Ovary (tissue), 9 donors: ENCODE data around the gene C7orf25. TPM values are rescaled to one million over a fixed set of nuclear protein-coding genes. Genes with fewer than 3 reads are reported as not detected.

Source experiments
- DNase-seq, 5 donors: peaks; one replicate each; pipeline ENCODE4 v3.0.0-alpha.2; 2019 to 2020
- H3K27ac ChIP-seq, 2 donors: fragments of 200-600 bp; one replicate each; pipeline versions ENCODE4 v1.5.1 to v1.8.0; 2019 to 2022
- H3K27me3 ChIP-seq: fragments of 200-600 bp; one replicate; pipeline ENCODE4 v1.8.0; 2022
- H3K36me3 ChIP-seq: fragments of 200-600 bp; sonication (generic); one replicate; pipeline ENCODE4 v1.5.1; 2019
- H3K4me1 ChIP-seq: one replicate; pipeline ENCODE4 v1.8.1; 2013; ENCODE audit warnings: mild to moderate bottlenecking, moderate library complexity; ENCODE audit not compliant: insufficient read depth
- H3K4me3 ChIP-seq: fragments of 200-600 bp; sonication (generic); one replicate; pipeline ENCODE4 v1.5.1; 2017
- H3K9me3 ChIP-seq, 2 donors: fragments of 200-600 bp in 1 of 2; sonication (generic) in 1 of 2; one replicate each; pipeline versions ENCODE4 v1.5.1 to v1.8.1; 2013 to 2019; ENCODE audit warnings: mild to moderate bottlenecking in 1 of 2, moderate library complexity in 1 of 2
- EP300 ChIP-seq: sonication (generic); formaldehyde crosslinking; IDR thresholded peaks from one replicate; pipeline ENCODE4 v1.6.1; 2017; ENCODE audit warnings: antibody characterized with exemption
- POLR2A ChIP-seq: fragments of 450-650 bp; IDR thresholded peaks from one replicate; pipeline ENCODE4 v1.6.1; 2017; ENCODE audit warnings: antibody characterized with exemption, mild to moderate bottlenecking, moderate library complexity
- WGBS, 3 donors: extraction: QIAGEN DNeasy Blood & Tissue Kit in 1 of 3; methylation state at CpG; one replicate each; pipeline versions ENCODE4 v1.1.5 to v1.1.7; 2013 to 2017; 5-methylcytosine and 5-hydroxymethylcytosine counted together
- intact Hi-C, 4 donors: fragments of 100-400 bp; cut with DNase I; formaldehyde crosslinking; loops; one replicate each; pipeline versions ENCODE4 v1.11.0 to v1.15.1; 2022 to 2023
- polyA plus RNA-seq, 2 donors: library from polyadenylated mRNA; stranded (reverse); fragments of 200-250 nt in 1 of 2; fragments of 350-450 nt in 1 of 2; fragmentation: Illumina TruSeq in 1 of 2; extraction: RNeasy Lipid Tissue Mini Kit (QIAGEN cat#74804) in 1 of 2; gene quantifications; one replicate each; pipeline ENCODE4 v1.2.3, GENCODE V29; 2013 to 2014
- total RNA-seq, 7 donors: library from RNA; depleted of rRNA in 2 of 7; stranded (reverse); fragments of >200 nt in 2 of 7; fragmentation: NEBNext Ultra II Directional in 3 of 7; extraction: Animal tissue kit (Norgen Biotek cat#: 25700) in 3 of 7; gene quantifications; one replicate each; pipeline versions ENCODE4 v1.1.0 to v1.2.4, GENCODE V29; 2016 to 2023
- TF ChIP-seq, protein P1 (sequence below), 3 donors: fragments of 450-650 bp in 2 of 3; fragments of 200-600 bp in 1 of 3; IDR thresholded peaks; one replicate each; pipeline versions ENCODE4 v1.5.1 to v1.8.0; 2016 to 2022; ENCODE audit warnings: antibody characterized with exemption in 3 of 3, mild to moderate bottlenecking in 1 of 3
- donor health status: DM: no; HTN: no; CAD: no; lungs with moderate emphysema.
- donor health status: DM: no; HTN: no; CAD: no.
- donor health status: Bipolar disorder and iron deficiency.
- donor health status: DM: yes; HTN: yes; CAD: no.
- donor health status: DM: no; HTN: no; CAD: no.
- donor health status: DM: yes; HTN: yes; CAD: no.

C7orf25 gene
- total and polyA plus RNA-seq, 9 donors: 2.4 to 11.2 (median 7.5) TPM

GRCh38 chr7:42935861-42936260, 24.0 kb upstream of the C7orf25 start:
- Histone ChIP-seq H3K27ac (no peak overlapping the region), H3K9me3 (no peaks in the 10 kb centered on the region), H3K36me3 (no peaks in the 10 kb centered on the region), H3K27me3 (no peaks in the 10 kb centered on the region), H3K4me3 (no peak overlapping the region), H3K4me1 (peaks cover 5% of the 10 kb centered on the region)
- 85 to 91% (median 90%) methylated on average over 5 of the region's 5 CpGs for WGBS, 3 donors
- intact Hi-C loops: no loop called here
- no peak for DNase-seq
- no peak for TF ChIP-seq POLR2A
- TF ChIP-seq EP300: no peak
- TF ChIP-seq, protein P1, sequence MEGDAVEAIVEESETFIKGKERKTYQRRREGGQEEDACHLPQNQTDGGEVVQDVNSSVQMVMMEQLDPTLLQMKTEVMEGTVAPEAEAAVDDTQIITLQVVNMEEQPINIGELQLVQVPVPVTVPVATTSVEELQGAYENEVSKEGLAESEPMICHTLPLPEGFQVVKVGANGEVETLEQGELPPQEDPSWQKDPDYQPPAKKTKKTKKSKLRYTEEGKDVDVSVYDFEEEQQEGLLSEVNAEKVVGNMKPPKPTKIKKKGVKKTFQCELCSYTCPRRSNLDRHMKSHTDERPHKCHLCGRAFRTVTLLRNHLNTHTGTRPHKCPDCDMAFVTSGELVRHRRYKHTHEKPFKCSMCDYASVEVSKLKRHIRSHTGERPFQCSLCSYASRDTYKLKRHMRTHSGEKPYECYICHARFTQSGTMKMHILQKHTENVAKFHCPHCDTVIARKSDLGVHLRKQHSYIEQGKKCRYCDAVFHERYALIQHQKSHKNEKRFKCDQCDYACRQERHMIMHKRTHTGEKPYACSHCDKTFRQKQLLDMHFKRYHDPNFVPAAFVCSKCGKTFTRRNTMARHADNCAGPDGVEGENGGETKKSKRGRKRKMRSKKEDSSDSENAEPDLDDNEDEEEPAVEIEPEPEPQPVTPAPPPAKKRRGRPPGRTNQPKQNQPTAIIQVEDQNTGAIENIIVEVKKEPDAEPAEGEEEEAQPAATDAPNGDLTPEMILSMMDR (IDR thresholded peaks at IDR 0.05): no peak

DNA sequence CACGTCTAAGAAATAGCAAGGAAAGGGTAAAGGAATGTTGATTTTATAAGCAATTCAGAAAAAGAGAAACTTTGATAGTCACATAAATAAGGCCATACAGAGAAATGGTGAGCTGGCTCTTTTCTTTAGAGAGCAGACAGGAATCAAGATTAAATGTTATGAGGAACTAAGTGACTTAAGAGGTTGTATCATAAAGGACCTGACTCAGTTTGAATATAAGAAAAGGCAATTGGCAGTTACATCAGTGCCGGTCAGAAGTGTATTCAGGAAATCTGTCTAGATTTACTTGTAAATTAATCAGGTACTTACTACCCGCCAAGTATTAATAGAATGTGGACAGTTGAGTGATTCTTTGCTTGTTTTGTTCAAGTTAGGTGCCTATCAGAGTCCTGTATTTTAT, 22.4 kb upstream of the C7orf25 start:
- Histone ChIP-seq H3K27ac (no peak overlapping the region), H3K36me3 (no peaks in the 10 kb centered on the region), H3K27me3 (no peaks in the 10 kb centered on the region), H3K4me1 (peaks cover 15% of the 10 kb centered on the region), H3K9me3 (no peaks in the 10 kb centered on the region), H3K4me3 (no peak overlapping the region)
- intact Hi-C loops: no loop called here
- 68 to 74% (median 72%) methylated on average over 3 of the region's 3 CpGs for WGBS, 3 donors
- TF ChIP-seq EP300: no peak
- TF ChIP-seq, protein P1 (IDR thresholded peaks at IDR 0.05): no peak
- no peak for TF ChIP-seq POLR2A
- DNase-seq: no peak

GRCh38 chr7:42932811-42933591, 21.1 kb upstream of the C7orf25 start:
- intact Hi-C loops: no loop called here

GRCh38 chr7:42931834-42932651, 20.2 kb upstream of the C7orf25 start, which contains the start of the genes MRPL32 and PSMA2:
MRPL32 (plus strand) TSS chr7:42932376; CDS start chr7:42932387, 11 bp downstream.
PSMA2 (minus strand) TSS chr7:42932174; CDS start chr7:42932158, 16 bp downstream.
- intact Hi-C loops: no loop called here
- no peaks in the 10 kb centered on the region for H3K9me3 ChIP-seq
- H3K4me3 ChIP-seq: peak within 1 kb of the TSS; percentile 77
- H3K27me3 ChIP-seq: no peaks in the 10 kb centered on the region
- DNase-seq: peak; percentile 92 to 95 (median 93)
- H3K36me3 ChIP-seq: no peaks in the 10 kb centered on the region
- H3K27ac ChIP-seq: peak within 1 kb of the TSS; percentile 27 to 59
- TF ChIP-seq EP300: no peak
- TF ChIP-seq, protein P1 (IDR thresholded peaks at IDR 0.05): no peak
- no peak for TF ChIP-seq POLR2A
- H3K4me1 ChIP-seq: peaks cover 15% of the 10 kb centered on the region
- 0 to 1% (median 0%) methylated on average over 56 of the region's 56 CpGs for WGBS, 3 donors

More at GRCh38 chr7:42932811-42933591, 21.1 kb upstream of the C7orf25 start:
- Histone ChIP-seq H3K36me3 (no peaks in the 10 kb centered on the region), H3K27ac (peak overlapping the region; percentile 27 to 59), H3K27me3 (no peaks in the 10 kb centered on the region), H3K9me3 (no peaks in the 10 kb centered on the region), H3K4me1 (peaks cover 15% of the 10 kb centered on the region), H3K4me3 (peak overlapping the region; percentile 77)
- TF ChIP-seq POLR2A (no peak), EP300 (no peak)
- TF ChIP-seq, protein P1 (IDR thresholded peaks at IDR 0.05): no peak
- WGBS, 3 donors: 1% methylated on average over 17 of the region's 17 CpGs
- no peak for DNase-seq
